ENCODE data around the gene CDH13.

Gene CDH13

GRCh38 chr16:83187405-83187804 is 560.6 kb downstream of the CDH13 start:
- peak; percentile 2 for DNase-seq (ENCODE audit: low read depth)

GRCh38 chr16:83196796-83197195 is 570.0 kb downstream of the CDH13 start:
- no peak for DNase-seq (ENCODE audit: low read depth)

GRCh38 chr16:83197450-83197849 is 570.7 kb downstream of the CDH13 start:
- DNase-seq (ENCODE audit: low read depth), result no peak

- DNase-seq (ENCODE audit: low read depth), result no peak
These were observed 572.2 kb downstream of the CDH13 start for GRCh38 chr16:83198977-83199376.

GRCh38 chr16:83200005-83200779 is 573.4 kb downstream of the CDH13 start:
- DNase-seq (ENCODE audit: low read depth), result no peak

GRCh38 chr16:83201748-83202147 is 575.0 kb downstream of the CDH13 start:
- DNase-seq (ENCODE audit: low read depth), result no peak

- DNase-seq (ENCODE audit: low read depth), result no peak
These were observed 579.1 kb downstream of the CDH13 start for GRCh38 chr16:83205896-83206295.

GRCh38 chr16:83206426-83206825 is 579.7 kb downstream of the CDH13 start:
- DNase-seq (ENCODE audit: low read depth), result no peak

- no peak for DNase-seq (ENCODE audit: low read depth)
These were observed 584.9 kb downstream of the CDH13 start for GRCh38 chr16:83211711-83212110.

GRCh38 chr16:83212301-83212841 is 585.6 kb downstream of the CDH13 start:
- DNase-seq (ENCODE audit: low read depth), result no peak

GRCh38 chr16:83214671-83215070 is 587.9 kb downstream of the CDH13 start:
- DNase-seq (ENCODE audit: low read depth), result no peak

- DNase-seq (ENCODE audit: low read depth), result peak; percentile 26
These were observed 588.7 kb downstream of the CDH13 start for GRCh38 chr16:83215406-83216001.

GRCh38 chr16:83219285-83219684 is 592.5 kb downstream of the CDH13 start:
- DNase-seq (ENCODE audit: low read depth), result no peak

GRCh38 chr16:83220066-83220465 is 593.3 kb downstream of the CDH13 start:
- DNase-seq (ENCODE audit: low read depth), result no peak

- no peak for DNase-seq (ENCODE audit: low read depth)
These were observed 597.9 kb downstream of the CDH13 start for GRCh38 chr16:83224642-83225041.

GRCh38 chr16:83227336-83227735 is 600.6 kb downstream of the CDH13 start:
- DNase-seq (ENCODE audit: low read depth), result no peak

GRCh38 chr16:83231729-83232128 is 605.0 kb downstream of the CDH13 start:
- no peak for DNase-seq (ENCODE audit: low read depth)

- no peak for DNase-seq (ENCODE audit: low read depth)
These were observed 606.4 kb downstream of the CDH13 start for GRCh38 chr16:83233153-83233552.

GRCh38 chr16:83238949-83239691 is 612.4 kb downstream of the CDH13 start:
- no peak for DNase-seq (ENCODE audit: low read depth)

- DNase-seq (ENCODE audit: low read depth), result no peak
These were observed 617.3 kb downstream of the CDH13 start for GRCh38 chr16:83244057-83244456.

- DNase-seq (ENCODE audit: low read depth), result no peak
These were observed 618.3 kb downstream of the CDH13 start for GRCh38 chr16:83245061-83245460.

GRCh38 chr16:83247767-83248372 is 621.1 kb downstream of the CDH13 start:
- no peak for DNase-seq (ENCODE audit: low read depth)

Data from activated T-cell treated with anti-CD3 and anti-CD28 coated beads for 24 hours (primary cell).